NCI-H146 treated with DMSO at 0.1 percent for 48 hours (cell line): ENCODE measurements around the gene ZNF43.
A peak's percentile ranks its signal among the peaks of the same experiment; 100 is the strongest.
"Not testable (repeated sequence)": the region's sequence is repeated elsewhere in the genome, so short reads cannot be mapped to it uniquely, and the experiment has no call there.

ENCODE experiments used
- DNase-seq: peaks from one replicate; lab custom pipeline; 2025; ENCODE audit not compliant: unreplicated experiment; lab: John Stamatoyannopoulos, UW

Gene ZNF43

DNA sequence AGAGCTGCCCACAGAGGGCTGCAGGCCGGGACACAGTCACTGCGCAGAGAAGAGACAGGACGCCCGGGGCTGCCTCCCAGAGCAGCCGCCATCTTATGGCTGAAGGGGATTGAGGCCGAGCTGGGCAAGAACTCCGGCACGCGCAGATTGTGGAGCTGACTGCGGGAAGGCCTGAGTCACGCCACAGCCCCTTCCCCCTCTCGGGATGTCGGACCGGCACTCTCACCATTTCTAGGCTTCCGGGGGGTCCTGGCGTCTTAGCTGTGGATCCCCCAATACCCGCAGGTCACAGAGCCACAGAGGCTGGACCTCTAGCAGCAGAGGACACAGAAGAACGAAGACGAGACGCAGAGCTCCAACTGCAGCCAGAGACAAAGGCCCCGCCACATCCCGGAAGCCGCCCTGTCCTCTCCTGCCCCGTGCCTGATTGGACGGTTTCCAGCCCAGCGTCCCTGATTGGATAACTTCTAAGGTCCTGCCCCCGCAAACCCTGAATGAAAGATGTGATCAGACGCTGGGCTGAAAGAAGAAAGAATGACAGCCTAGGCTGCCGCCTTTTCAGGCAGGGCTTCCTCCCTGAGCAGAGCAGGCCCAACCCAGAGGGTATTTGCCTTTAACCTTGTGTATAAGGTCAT lies at the start of gene ZNF43:
ZNF43 (minus strand) TSS at position 373 of the 635 bp plus-strand sequence; CDS start at position 229, 144 bp downstream.
- DNase-seq = peak; percentile 96

DNA sequence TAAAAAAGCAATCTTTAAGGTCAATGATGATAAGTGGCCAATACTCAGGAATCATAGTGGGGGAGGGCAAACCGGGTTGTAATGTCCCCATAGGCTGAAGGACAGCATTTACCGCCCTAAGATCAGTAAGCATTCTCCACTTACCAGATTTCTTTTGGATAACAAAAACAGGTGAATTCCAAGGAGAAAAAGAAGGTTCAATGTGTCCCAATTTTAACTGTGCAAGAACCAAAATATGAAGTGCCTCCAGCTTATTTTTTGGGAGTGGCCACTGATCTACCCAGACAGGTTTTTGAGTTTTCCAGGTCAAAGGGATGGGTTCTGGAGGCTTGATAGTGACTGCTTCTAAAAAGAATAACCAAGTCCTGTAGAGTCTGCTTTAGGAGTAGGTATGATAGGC lies 49.5 kb upstream of the ZNF43 start:
- not testable (repeated sequence) for DNase-seq

DNA sequence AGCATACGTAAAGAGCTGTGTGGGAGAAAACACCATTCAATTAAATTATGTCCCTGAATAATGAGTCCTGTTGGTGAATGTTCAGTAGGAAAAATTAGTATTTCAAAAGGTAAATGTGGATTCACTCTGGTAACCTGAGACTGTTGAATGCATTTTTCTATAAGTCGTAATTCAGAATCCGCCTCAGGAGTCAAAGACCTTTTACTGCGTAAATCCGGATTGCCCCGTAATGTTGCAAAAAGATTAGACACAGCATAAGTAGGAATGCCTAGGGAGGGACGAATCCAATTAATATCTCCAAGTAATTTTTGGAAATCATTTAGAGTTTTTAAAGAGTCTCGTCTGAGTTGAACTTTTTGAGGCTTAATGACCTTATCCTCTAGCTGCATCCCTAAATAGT lies 48.8 kb upstream of the ZNF43 start:
- DNase-seq = not testable (repeated sequence)

DNA sequence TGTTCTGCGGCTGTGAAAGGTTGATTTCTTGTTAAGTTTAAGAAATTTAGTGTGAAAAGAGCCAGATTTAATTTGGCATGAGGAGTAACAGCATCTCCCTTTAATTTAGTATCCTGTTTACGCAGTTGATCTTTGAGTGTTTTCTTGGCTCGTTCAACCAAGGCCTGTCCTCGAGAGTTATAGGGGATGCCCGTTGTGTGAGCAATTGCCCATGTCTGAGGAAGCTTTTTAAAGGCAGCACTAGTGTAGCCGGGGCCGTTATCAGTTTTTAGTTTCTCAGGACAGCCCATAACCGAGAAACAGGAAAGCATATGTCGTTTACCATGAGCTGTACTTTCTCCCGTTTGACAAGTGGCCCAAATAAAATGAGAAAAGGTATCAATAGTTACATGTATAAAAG lies 47.5 kb upstream of the ZNF43 start:
- no peak for DNase-seq

DNA sequence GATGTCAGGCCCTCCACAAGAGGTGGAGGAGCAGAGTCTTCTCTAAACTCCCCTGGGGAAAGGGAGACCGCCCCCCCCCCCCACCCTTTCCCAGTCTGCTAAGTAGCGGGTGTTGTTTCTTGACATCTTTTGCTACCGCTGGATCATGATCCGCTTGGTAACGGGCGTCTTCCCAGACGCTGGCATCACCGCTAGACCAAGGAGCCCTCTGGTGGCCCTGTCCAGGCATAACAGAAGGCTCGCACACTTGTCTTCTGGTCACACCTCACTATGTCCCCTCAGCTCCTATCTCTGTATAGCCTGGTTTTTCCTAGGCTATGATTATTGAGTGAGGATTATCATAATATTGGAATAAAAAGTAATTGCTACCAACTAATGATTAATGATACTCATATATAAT lies 44.8 kb upstream of the ZNF43 start:
- DNase-seq = not testable (repeated sequence)

DNA sequence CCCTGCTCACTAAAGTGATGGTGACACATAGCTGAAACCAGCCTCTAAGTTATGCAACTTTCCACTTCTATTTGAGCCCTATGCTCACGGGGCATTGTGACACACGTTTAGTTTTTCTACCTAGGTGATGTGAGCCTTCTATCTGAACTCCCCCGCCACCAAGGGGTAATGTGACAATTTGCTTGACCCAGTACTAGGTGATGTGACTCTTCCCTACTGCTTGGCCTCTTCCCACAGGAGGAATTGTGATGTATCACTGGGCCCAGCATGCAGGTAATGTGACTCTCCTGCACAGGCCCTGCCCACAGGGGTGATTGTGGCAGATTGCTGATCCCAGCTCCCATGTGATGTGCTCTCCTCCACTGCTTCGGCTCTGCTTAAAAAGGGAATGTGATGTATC lies 42.7 kb upstream of the ZNF43 start:
- DNase-seq = no peak

DNA sequence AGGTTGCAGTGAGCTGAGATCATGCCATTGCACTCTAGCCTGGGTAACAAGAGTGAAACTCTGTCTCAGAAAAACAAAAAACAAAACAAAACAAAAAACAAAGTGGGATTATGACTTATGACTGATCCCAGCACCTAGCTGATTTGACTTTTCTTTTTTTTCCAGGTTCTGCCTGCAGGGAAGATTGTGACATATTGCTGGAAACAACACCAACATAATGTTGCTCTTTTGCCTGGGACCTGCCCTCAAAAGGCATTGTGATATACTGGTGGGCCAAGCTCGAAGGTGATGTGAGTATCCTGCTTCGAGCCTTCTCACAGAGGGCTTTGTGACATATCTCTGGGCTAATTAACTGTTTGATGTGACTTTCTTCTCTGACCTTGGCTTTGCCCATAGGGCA lies 42.0 kb upstream of the ZNF43 start:
- no peak for DNase-seq

DNA sequence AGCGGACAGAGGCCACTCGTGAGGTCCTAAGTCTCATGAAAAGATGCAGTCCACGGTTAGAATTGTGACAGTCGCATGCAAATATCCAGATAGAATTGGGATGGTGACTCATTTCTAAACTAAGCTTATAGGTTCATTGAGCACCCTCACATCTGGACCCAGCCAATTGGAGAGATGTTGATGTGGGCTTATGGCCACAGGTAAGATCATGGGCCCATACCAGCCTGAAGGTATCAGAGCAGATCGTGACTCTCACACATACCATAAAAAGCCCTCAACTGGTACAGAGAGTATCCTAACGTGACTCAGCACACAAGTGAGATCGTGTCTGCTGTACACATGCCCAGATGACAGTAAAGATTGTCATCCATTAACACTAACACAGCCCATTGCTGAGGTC lies 40.6 kb upstream of the ZNF43 start:
- not testable (repeated sequence) for DNase-seq

DNA sequence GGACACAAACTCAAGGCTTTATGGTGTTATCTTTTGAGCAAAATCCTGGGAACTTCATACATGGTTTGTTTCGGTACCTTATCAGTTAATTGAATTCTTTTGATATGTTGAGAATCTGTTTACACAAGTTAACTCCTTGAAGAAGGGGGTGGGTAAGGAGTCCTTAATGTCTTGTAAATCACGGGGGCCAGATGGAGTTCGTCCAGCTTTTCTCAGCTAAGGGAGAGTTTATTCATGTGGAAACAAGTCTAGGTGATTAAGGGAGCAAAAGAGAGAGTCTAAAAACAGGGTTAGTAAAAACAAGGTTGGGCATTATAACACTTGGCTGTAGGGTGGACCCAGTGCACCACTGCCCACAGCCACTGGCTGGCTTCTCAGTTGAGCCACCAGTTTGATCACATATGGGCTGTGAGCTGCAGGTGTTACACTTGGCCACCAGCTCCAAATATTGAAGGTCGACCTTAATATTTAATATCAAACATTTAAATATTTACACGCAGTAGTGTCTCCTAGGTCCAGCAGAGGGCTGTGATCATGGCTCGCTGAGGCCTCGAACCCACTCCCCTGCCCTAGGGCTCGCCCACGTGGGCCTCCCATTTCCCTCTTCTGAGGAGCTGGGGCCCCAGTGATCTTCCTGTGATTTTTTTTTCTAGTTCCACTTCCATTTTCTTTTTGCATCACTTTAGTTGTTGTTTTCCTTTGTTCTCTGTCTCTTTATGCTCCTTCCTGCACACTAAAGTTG lies 21.0 kb upstream of the ZNF43 start:
- no peak for DNase-seq

DNA sequence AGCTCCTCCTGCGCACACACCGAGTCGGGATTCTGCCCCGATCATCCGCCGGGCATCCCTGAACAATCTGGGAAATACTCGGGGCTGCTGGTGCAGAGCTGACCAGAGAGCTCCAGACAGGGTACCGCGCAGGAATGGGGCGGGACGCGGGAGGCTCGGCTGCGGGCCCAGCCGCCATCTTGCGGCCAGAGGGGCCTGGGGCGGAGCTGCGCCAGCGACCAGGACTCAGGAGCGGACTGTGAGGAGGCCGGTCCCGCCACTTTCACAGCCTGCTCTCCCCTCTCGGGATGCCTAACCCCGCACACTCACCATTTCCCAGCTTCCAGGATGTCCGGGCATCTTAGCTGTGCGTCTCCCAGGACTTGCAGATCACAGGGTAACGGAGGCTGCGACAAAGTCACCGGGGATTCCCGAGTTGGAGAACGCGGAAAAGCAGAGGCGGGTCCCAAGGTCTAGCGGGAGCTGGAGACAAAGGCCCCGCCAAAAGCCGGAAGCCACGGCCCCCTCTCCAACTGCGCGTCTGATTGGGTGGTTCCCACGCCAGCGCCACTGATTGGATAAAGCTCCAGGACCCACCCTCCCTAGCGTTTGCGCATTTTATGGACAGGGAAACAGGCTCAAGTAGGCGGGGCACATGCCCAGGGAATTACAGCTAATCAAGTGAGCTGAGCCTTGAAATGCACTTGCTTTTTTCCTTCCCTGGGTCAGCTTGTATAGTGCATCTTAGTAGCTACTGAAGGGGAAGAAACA lies 15.8 kb upstream of the ZNF43 start:
- peak; percentile 93 for DNase-seq

DNA sequence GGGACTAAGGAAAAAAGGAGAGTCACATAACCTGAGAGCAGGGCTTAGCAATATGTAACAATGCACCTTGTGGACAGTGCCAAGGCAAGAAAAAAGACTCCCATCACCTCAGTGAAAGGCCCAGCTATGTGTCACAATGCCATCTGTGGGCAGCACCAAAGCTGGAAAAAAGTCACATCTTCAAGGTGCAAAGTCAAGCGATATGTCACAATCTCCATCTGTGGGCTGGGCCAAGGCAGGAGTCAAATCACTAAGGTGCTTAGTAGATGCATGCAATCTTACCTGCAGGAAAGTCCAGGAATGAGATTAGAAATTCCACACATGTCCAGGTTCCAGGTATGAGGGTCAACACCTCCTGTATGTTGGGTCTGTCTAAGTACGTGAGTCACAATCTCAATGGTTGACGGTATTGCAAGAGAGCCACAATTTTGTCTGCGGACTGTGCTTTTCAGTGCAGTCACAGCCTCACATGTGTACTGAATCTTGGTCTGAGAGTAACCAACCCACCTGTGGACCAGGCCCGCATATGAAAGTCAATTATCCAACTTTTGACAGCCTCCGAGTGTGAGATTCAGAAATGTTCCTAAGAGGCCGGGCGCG lies 14.8 kb upstream of the ZNF43 start:
- DNase-seq = no peak

DNA sequence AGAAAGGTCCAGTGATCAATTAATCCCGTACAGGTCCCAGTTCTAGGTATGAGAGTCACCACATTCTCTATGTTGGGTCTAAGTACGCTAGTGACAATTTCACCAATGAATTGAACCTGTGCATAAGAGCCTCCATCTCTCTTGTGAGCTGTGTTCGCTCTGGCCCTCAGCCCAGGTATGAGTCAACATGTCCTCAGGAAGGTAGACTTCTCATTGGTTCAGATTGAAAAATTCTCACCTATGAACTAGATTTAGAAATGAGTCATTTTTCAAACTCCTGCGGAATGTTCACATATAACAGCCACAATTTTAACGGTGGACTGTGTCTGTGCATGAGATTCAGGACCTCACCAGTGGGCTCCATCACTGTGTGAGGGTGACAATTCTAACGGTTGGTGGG lies 12.7 kb upstream of the ZNF43 start:
- no peak for DNase-seq

DNA sequence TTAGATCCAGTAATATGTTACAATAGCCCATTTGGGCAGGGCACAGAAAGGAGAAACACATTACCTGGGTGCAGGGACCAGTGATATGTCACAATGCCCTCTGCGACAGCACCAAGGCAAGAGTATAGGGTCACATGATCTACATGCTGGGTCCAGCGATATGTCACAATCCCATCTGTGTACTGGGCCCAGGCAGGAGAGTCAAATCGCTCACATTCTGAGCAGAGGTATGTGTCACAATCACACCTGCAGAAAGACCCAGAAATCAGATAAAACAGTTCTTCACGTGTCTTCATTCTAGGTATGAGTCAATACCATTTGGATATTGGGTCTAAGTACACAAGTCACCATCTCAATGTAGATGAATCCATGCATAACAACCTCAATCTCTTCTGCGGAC lies 7.1 kb upstream of the ZNF43 start:
- no peak for DNase-seq

DNA sequence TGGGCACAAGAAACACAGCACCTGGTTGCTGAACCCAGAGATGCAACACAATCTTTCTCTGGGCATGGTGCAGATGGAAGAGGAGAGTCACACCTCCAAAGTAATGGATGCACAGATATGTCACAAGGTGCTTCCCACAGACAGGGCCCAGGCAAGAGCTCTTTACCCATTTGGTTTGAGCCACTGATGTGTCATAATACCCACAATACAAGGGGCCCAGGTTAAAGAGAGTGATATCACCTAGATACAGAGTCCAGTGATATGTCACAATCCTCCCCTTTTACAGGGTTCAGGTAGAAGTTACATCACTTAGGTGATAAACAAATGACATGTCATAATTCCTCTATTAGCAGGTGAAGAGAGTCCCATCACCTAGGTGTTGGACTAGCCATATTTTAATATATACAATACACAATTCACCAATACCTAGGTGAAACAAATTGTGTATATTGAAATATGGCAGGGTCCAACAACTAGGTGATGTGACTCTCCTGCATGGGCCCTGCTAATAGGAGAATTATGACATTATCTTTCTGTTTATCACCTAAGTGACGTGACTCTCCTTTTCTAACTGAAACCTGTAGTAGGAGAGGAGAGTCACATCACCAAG lies 5.6 kb upstream of the ZNF43 start:
- no peak for DNase-seq

DNA sequence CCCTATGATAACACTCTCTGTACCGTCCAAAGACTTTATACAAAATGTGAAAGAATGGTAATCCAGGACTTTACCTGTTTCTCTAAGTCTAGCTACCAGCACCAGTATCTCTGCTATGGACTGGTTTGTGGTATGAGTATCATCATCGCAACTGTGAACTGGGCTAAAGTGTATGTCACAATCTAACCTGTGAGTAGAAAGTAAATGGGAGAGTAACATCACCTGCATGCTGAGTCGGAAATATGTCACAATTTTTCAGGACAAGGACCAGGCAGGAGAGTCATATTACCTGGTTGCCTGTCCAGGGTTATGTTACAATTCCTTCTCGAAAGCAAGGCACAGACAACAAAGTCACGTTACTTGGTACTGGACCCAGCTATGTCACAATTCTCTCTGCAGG lies 5.1 kb upstream of the ZNF43 start:
- no peak for DNase-seq

DNA sequence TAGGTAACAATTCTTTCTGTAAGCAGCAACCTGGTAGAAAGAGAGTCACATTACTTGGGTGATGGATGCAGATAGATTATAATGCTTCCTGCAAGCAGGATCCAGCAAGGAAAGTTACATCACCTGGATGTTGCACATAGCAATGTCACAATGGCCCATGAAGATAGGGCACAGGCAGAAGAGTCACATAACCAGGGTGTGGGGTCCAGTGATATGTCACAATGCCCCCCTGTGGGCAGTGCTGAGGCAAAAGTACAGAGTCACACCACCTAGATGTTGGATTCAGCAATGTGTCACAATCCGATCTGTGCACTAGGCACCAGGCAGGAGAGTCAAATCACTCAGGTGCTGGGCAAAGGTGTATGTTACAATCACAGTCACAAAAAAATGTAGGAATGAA lies 4.0 kb upstream of the ZNF43 start:
- DNase-seq = no peak

DNA sequence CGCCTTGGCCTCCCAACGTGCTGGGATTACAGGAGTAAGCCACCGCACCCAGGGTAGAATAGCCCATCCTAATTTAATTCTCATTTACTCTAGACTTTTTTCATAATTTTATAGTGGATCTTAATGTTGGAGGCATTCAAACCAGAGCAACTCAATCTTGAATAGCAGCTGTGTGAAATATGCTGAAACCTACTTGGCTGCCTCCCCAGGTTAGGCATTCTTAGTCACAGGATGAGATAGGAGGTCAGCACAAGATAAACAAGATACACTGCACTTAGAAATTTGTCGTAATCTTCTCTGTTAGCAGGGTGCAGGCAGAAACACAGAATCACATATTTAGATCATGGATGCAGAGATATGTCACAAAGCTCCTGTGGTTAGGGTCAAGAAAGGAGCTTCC lies 2.7 kb upstream of the ZNF43 start:
- no peak for DNase-seq

DNA sequence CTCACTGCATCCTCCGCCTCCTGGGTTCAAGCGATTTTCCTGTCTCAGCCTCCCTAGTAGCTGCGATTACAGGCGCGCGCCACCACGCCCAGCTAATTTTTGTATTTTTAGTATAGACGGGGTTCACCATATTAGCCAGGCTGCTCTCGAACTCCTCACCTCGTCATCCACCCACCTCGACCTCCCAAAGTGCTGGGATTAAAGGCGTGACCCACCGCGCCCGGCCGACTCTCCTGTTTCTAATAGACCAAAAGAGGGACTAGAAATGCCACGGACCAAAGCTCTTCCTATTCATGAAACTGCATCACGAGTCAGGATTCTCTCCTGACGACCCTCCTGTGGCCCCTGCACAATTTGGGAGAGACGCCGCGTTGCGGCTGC lies 563 bp downstream of the ZNF43 start:
- no peak for DNase-seq

DNA sequence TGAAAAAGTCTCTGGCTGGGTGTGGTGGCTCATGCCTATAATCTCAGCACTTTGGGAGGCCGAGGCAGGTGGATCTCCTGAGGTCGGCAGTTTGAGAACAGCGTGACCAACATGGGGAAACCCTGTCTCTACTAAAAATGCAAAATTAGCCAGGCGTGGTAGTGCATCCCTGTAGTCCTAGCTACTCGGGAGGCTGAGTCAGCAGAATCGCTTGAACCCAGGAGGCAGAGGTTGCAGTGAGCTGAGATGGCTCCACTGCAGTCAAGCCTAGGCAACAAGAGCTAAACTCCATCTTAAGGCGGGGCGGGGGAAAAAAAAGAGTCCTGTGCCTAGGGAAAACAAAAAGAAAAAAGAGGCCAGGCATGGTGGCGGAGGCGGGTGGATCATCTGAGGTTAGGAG lies 2.2 kb downstream of the ZNF43 start:
- no peak for DNase-seq

DNA sequence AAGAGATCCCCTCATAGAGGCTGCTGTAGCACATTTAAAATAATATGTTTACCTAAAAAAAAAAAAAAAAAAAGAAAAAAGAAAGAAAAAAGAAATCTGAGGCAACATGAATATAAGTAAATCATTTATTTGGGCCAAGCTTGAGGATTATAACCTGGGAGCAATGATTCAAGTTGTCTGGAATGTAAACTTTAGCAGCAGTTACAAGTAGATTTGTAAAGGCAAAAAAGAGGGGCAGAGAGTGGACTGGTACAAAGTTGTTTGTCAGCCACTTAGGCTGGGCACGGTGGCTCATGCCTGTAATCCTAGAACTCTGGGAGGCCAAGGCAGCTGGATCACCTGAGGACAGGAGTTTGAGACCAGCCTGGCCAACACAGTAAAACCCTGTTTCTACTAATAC lies 11.3 kb downstream of the ZNF43 start:
- DNase-seq = no peak

DNA sequence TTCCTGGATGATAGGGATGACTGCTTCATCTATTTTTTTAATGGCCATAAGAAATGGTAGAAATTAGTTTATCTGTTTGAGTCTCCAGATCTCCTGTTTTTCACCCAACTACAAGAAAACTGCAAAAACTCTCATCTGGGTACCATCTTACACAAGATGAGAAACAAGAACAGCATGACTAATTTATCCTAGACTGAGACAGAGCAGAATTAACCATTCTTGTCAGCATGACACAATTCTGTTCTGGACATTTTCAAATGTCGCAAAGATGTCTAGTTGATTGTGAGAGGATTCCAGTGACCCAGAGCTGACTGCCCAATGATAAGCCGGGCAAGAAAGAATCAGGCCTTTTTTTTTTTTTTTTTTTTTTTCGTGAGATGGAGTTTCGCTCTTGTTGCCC lies 12.8 kb downstream of the ZNF43 start:
- DNase-seq = no peak
